NCI-H345 (cell line): Measurements from ENCODE around the gene FCHO1.

ENCODE experiments used
- DNase-seq: peaks from one replicate; lab custom pipeline; 2025; lab: John Stamatoyannopoulos, UW

FCHO1 gene, protein sequence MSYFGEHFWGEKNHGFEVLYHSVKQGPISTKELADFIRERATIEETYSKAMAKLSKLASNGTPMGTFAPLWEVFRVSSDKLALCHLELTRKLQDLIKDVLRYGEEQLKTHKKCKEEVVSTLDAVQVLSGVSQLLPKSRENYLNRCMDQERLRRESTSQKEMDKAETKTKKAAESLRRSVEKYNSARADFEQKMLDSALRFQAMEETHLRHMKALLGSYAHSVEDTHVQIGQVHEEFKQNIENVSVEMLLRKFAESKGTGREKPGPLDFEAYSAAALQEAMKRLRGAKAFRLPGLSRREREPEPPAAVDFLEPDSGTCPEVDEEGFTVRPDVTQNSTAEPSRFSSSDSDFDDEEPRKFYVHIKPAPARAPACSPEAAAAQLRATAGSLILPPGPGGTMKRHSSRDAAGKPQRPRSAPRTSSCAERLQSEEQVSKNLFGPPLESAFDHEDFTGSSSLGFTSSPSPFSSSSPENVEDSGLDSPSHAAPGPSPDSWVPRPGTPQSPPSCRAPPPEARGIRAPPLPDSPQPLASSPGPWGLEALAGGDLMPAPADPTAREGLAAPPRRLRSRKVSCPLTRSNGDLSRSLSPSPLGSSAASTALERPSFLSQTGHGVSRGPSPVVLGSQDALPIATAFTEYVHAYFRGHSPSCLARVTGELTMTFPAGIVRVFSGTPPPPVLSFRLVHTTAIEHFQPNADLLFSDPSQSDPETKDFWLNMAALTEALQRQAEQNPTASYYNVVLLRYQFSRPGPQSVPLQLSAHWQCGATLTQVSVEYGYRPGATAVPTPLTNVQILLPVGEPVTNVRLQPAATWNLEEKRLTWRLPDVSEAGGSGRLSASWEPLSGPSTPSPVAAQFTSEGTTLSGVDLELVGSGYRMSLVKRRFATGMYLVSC

GRCh38 chr19:17751103-17751911, at the start of gene FCHO1:
TSS of gene FCHO1 (plus strand) at chr19:17751477. CDS start at chr19:17755165, 3,688 bp downstream.
- no peak for DNase-seq

GRCh38 chr19:17703824-17704463, 47.3 kb upstream of the FCHO1 start:
- DNase-seq, result peak; percentile 4

DNA sequence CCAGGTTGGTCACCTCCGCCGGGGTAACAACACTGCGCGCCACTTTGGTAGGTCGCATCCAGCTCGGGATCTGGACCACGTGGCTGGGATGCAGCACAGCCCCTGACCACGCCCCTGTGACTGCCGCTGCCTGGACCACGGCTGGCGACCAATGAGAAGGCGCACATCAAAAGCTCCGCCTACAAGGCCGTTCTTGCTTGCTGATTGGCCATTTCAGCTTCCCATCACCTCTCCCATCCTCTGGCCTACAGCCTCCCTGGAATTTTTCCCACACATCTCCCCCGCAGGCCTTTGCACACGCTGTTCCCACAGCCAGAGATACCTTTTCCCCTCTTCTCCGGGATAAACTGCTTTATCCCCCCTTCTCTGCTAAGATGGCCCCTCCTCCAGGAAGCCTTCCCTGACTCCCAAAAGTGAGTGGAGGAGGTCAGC, 44.5 kb upstream of the FCHO1 start:
- DNase-seq, result no peak

DNA sequence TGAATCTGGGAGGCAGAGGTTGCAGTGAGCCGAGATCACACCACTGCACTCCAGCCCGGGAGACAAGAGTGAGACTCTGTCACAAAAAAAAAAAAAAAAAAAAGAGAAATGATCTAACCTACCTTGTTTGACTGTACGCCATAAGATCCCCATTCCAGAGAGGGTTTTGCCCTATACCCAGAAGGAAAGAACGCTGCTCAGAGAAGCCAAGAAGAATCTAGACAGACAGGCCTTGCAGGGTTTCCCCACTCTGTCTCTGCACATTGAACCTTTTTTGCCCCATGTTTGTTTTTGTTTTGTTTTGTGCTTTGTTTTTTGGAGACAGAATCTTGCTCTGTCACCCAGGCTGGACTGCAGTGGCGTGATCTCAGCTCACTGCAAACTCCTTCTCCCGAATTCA, 39.4 kb upstream of the FCHO1 start:
- DNase-seq, result no peak

- DNase-seq, result no peak
These were observed 34.9 kb upstream of the FCHO1 start for GRCh38 chr19:17716309-17716929.

DNA sequence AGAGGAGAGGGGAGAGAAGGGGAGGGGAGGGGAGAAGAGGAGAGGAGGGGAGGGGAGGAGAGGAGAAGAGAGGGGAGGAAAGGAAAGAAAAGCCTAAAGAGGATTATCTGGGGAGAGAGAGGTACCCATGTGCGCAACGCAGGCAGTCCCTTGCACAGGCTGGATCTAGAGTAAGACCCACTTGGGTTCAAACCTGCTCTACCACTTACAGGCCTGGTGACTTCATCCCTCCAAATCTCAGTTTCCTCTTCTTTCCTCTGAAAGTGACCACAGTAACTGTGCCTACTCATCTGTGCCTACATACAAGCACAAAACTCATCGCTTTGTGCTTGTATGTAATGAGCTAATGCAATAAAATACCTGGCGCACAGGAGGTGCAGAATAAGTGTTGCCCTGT, 32.7 kb upstream of the FCHO1 start:
- DNase-seq, result no peak

GRCh38 chr19:17718947-17719711, 32.1 kb upstream of the FCHO1 start, which contains the start of gene MAP1S:
TSS of gene MAP1S (plus strand) at chr19:17719480. CDS start at chr19:17719503, 23 bp downstream.
- DNase-seq, result peak; percentile 54

GRCh38 chr19:17719730-17720400, 31.4 kb upstream of the FCHO1 start:
- DNase-seq, result peak; percentile 48

- DNase-seq, result no peak
These were observed 30.8 kb upstream of the FCHO1 start for GRCh38 chr19:17720440-17720839.

DNA sequence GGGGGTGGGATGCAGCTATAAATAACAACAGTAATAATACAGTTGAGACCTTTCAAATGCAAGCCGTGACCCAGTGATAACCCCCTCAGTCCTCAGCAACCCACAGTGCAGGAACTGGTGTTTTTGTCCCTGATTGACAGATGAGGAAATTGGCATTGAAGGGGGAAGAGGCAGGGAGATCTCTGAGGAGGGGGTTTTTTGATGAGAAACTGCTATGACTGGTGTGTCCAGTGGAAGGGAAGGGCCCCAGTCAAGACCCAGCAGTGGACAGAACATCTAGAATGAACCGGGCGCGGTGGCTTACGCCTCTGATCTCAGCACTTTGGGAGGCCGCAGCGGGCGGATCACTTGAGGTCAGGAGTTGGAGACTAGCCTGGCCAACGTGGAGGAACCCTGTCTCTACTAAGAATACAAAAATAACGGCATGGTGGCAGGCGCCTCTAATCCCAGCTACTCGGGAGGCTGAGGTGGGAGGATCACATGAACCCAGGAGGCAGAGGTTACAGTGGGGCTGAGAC, 30.1 kb upstream of the FCHO1 start:
- no peak for DNase-seq

DNA sequence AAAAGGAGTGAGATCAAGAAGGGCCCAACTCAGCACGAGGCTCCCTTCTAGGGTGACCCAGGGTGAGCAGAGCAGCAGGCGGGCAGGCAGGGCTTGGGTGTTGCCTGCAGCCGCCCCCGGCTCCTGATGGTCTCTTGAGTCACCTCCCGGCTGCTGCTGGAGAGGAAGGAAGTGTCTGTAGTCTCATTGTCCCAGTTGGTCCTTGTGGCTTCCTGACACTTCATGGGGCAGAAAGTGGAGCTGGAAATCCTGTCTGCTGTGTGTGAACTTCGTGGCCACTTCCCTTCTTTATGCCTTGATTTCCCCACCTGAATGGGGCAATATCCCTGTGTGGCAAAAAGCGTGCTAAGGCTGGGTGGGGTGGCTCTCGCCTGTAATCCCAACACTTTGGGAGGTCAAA, 29.5 kb upstream of the FCHO1 start:
- DNase-seq, result no peak

- DNase-seq, result no peak
These were observed 28.5 kb upstream of the FCHO1 start for GRCh38 chr19:17722655-17723240.

- DNase-seq, result no peak
These were observed 26.6 kb upstream of the FCHO1 start for GRCh38 chr19:17724655-17725054.

- DNase-seq, result no peak
These were observed 25.7 kb upstream of the FCHO1 start for GRCh38 chr19:17725422-17726078.

DNA sequence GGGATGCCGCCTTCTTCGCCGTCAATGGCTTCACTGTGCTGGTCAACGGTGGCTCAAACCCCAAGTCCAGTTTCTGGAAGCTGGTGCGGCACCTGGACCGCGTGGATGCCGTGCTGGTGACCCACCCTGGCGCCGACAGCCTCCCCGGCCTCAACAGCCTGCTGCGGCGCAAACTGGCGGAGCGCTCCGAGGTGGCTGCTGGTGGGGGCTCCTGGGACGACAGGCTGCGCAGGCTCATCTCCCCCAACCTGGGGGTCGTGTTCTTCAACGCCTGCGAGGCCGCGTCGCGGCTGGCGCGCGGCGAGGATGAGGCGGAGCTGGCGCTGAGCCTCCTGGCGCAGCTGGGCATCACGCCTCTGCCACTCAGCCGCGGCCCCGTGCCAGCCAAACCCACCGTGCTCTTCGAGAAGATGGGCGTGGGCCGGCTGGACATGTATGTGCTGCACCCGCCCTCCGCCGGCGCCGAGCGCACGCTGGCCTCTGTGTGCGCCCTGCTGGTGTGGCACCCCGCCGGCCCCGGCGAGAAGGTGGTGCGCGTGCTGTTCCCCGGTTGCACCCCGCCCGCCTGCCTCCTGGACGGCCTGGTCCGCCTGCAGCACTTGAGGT, 25.0 kb upstream of the FCHO1 start:
- DNase-seq, result no peak

DNA sequence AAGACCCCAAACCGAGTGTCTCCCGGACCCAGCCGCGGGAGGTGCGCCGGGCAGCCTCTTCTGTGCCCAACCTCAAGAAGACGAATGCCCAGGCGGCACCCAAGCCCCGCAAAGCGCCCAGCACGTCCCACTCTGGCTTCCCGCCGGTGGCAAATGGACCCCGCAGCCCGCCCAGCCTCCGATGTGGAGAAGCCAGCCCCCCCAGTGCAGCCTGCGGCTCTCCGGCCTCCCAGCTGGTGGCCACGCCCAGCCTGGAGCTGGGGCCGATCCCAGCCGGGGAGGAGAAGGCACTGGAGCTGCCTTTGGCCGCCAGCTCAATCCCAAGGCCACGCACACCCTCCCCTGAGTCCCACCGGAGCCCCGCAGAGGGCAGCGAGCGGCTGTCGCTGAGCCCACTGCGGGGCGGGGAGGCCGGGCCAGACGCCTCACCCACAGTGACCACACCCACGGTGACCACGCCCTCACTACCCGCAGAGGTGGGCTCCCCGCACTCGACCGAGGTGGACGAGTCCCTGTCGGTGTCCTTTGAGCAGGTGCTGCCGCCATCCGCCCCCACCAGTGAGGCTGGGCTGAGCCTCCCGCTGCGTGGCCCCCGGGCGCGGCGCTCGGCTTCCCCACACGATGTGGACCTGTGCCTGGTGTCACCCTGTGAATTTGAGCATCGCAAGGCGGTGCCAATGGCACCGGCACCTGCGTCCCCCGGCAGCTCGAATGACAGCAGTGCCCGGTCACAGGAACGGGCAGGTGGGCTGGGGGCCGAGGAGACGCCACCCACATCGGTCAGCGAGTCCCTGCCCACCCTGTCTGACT, 24.1 kb upstream of the FCHO1 start:
- no peak for DNase-seq

GRCh38 chr19:17727843-17728242, 23.4 kb upstream of the FCHO1 start:
- no peak for DNase-seq
